Measurements from ENCODE around the gene B3GALT4. TPM values are rescaled to one million over a fixed set of nuclear protein-coding genes. Genes with fewer than 3 reads are reported as not detected.

Gene B3GALT4
- total and polyA plus RNA-seq, 2 of the 13 experiments (the other 11 are each of a cell fraction or from before 2014, with no cell fraction given) = 0.04 to 0.27 TPM

- TF ChIP-seq GPBP1L1 (CRISPR knock-in tag; IDR thresholded peaks at IDR 0.05) (no peak), ZHX2 (IDR thresholded peaks at IDR 0.05; ENCODE audit: low read depth) (no peak), ZHX2 (CRISPR knock-in tag; IDR thresholded peaks at IDR 0.05; ENCODE audit: borderline replicate concordance) (no peak), RARG (CRISPR knock-in tag; IDR thresholded peaks at IDR 0.05; ENCODE audit: low read depth) (no peak), ZNF3 (CRISPR knock-in tag; IDR thresholded peaks at IDR 0.05) (no peak), DBP (CRISPR knock-in tag; IDR thresholded peaks at IDR 0.05; ENCODE audit: not compliant biosample characterization) (no peak), PHF8 (CRISPR knock-in tag; IDR thresholded peaks at IDR 0.05) (peak; percentile 92), ZSCAN12 (CRISPR knock-in tag; IDR thresholded peaks at IDR 0.05) (no peak), XBP1 (CRISPR knock-in tag; IDR thresholded peaks at IDR 0.05) (no peak), CENPT (CRISPR knock-in tag; IDR thresholded peaks at IDR 0.05; ENCODE audit: low read depth) (0 out of 2 replicates have a peak, but pooled peaks have one; percentile 78), NR0B2 (CRISPR knock-in tag; IDR thresholded peaks at IDR 0.05) (peak; percentile 30; the same call in 1 of the 2 replicates), ZNF788 (CRISPR knock-in tag; IDR thresholded peaks at IDR 0.05; ENCODE audit: borderline replicate concordance) (0 out of 2 replicates have a peak, but pooled peaks have one; percentile 66), WIZ (CRISPR knock-in tag; IDR thresholded peaks at IDR 0.05) (0 out of 2 replicates have a peak, but pooled peaks have one; percentile 63), TFAP4 (IDR thresholded peaks at IDR 0.05; ENCODE audit: borderline replicate concordance, low read depth) (no peak), ZNF343 (CRISPR knock-in tag; IDR thresholded peaks at IDR 0.05) (no peak), ZNF251 (CRISPR knock-in tag; IDR thresholded peaks at IDR 0.05) (no peak), HDAC2 (CRISPR knock-in tag; IDR thresholded peaks at IDR 0.05) (peak; percentile 69), MXD4 (CRISPR knock-in tag; IDR thresholded peaks at IDR 0.05) (0 out of 2 replicates have a peak, but pooled peaks have one; percentile 49)
These were observed 37.0 kb downstream of the B3GALT4 start, which contains the start of gene TAPBP (continued) for GRCh38 chr6:33313709-33314514.
